T-helper 1 cell treated with Interleukin-12 subunit alpha and Interleukin-12 subunit beta and Interleukin-4 antibody, amounts not matched to agents 30 ng/mL and 1 ng/mL, for 36 hours (primary cell): Measurements from ENCODE around the gene SLC29A1. TPM values are rescaled to one million over a fixed set of nuclear protein-coding genes. Genes with fewer than 3 reads are reported as not detected.
"Not testable (repeated sequence)": the region's sequence is repeated elsewhere in the genome, so short reads cannot be mapped to it uniquely, and the experiment has no call there.

Experiments
- intact Hi-C: fragments of 100-400 bp; cut with micrococcal nuclease; formaldehyde crosslinking; loops from one replicate; pipeline ENCODE4 v1.15.1; 2024
- total RNA-seq: library from RNA; stranded (reverse); gene quantifications from 2 replicates; pipeline ENCODE4 v1.2.3, GENCODE V29; 2022

Gene SLC29A1
- total RNA-seq, 1 donor from 2014 or later: 33.5 TPM

GRCh38 chr6:44221291-44221960 is 2.0 kb upstream of the SLC29A1 start:
- intact Hi-C loops: loop anchor here (1.0 to 5.0 kb wide), 6 partner anchors 16 to 594 kb away; partner anchors contain the start of genes GTPBP2, MRPL14, TMEM63B and VEGFA

- intact Hi-C loops: loop anchor here (1.0 to 5.0 kb wide), 6 partner anchors 15 to 595 kb away; partner anchors contain the start of genes GTPBP2, MRPL14, TMEM63B and VEGFA
Observed at GRCh38 chr6:44221961-44222335, 1.4 kb upstream of the SLC29A1 start.

GRCh38 chr6:44222486-44223318 is 693 bp upstream of the SLC29A1 start:
- intact Hi-C loops: loop anchor here (1.0 to 5.0 kb wide), 2 partner anchors 24 to 595 kb away; partner anchors contain the start of gene GTPBP2

GRCh38 chr6:44224029-44224964 is 902 bp downstream of the SLC29A1 start:
- intact Hi-C loops: loop anchor here (1.0 to 5.0 kb wide), 4 partner anchors 41 to 597 kb away; partner anchors contain the start of genes AARS2, CDC5L, GTPBP2 and NFKBIE

GRCh38 chr6:44224965-44225305 is 1.5 kb downstream of the SLC29A1 start:
- intact Hi-C loops: loop anchor here (1.0 to 5.0 kb wide), 4 partner anchors 40 to 598 kb away; partner anchors contain the start of genes AARS2, CDC5L, GTPBP2 and NFKBIE

- intact Hi-C loops: loop anchor here (2.0 kb wide), 1 partner anchor 161 kb away; the partner anchor contains the start of gene CDC5L
Observed at GRCh38 chr6:44225579-44226325, 2.4 kb downstream of the SLC29A1 start.

GRCh38 chr6:44226368-44227147 is 3.2 kb downstream of the SLC29A1 start:
- intact Hi-C loops: no loop called here

GRCh38 chr6:44227148-44227793 is 3.9 kb downstream of the SLC29A1 start:
- intact Hi-C loops: no loop called here

GRCh38 chr6:44228031-44228430 is 4.6 kb downstream of the SLC29A1 start:
- intact Hi-C loops: no loop called here

GRCh38 chr6:44228433-44228832 is 5.0 kb downstream of the SLC29A1 start:
- intact Hi-C loops: no loop called here

GRCh38 chr6:44228836-44229235 is 5.4 kb downstream of the SLC29A1 start:
- intact Hi-C loops: no loop called here

GRCh38 chr6:44229376-44230033 is 6.1 kb downstream of the SLC29A1 start:
- intact Hi-C loops: no loop called here

GRCh38 chr6:44230034-44230675 is 6.8 kb downstream of the SLC29A1 start:
- intact Hi-C loops: no loop called here

GRCh38 chr6:44231426-44231825 is 8.0 kb downstream of the SLC29A1 start:
- intact Hi-C loops: not testable (repeated sequence)

- intact Hi-C loops: no loop called here
Observed at GRCh38 chr6:44232676-44233566, 9.5 kb downstream of the SLC29A1 start.

- intact Hi-C loops: no loop called here
Observed at GRCh38 chr6:44233567-44234100, 10.2 kb downstream of the SLC29A1 start.
